D721Med (cell line): ENCODE results near the gene MLH1.
"Not testable (repeated sequence)": the region's sequence is repeated elsewhere in the genome, so short reads cannot be mapped to it uniquely, and the experiment has no call there.

Experiments
- DNase-seq: peaks from one replicate; pipeline ENCODE4 v3.0.0; 2011; ENCODE audit warnings: low spot score; ENCODE audit not compliant: insufficient read length
- FAIRE-seq: peaks from 2 replicates; lab custom pipeline; 2011; peaks lifted over from hg19 to GRCh38; lab: Jason Lieb, UNC
- CTCF ChIP-seq: IDR thresholded peaks from 2 replicates; pipeline ENCODE4 v1.5.1; 2012; ENCODE audit warnings: mild to moderate bottlenecking, control low read depth; ENCODE audit not compliant: insufficient read depth; ENCODE audit errors: missing control alignments

Gene MLH1

GRCh38 chr3:37037352-37037751, 44.0 kb downstream of the MLH1 start:
- no peak for TF ChIP-seq CTCF
- FAIRE-seq (no peak), DNase-seq (no peak)

DNA sequence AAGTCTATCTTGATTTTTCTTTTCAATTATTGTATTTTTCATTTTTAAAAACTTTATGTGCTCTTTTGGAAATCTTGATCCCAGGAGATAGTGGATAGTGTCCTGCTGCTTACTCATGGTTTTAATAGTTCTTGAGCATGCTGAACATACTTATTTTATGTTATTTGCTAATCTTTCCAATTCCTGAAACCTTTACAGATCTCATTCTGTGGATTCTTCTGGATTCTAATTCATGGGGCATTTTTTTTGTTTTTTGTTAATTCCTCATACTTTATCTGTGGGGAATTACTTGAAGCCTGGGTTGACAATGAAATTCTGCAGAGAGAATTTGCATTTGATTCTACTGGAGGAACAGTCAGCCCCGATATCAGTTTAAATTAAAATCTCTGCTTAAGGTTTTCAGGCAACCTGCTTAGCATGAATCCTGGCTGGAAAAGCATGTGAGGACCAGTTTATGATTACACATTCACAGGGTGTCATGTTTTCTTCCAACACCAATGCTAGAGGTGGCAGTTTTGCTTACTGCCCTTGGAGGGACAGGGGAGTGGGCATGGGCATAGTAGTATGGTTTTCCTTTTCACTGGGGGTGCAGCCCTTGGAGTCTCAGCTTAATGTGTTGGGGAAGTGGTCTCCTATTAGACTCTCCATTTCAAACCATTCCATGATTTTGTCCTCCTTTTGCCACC, 46.0 kb downstream of the MLH1 start:
- no peak for TF ChIP-seq CTCF
- DNase-seq (no peak), FAIRE-seq (no peak)

DNA sequence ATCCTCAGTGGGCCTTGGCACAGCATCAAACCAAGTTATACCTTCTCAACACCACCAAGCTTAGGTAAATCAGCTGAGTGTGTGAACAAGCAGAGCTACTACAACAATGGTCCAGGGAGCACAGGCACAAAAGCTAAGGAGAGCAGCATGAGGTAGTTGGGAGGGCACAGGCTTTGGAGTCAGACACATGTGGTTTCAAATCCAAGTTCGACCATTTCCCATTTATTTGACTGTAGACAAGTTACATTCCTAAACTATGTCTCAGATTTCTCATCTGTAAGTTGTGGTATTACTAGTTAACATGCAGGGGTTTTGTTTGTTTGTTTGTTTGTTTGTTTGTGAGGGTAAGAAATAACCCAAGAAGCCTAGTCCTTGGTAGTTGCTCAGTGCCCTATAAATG, 46.9 kb downstream of the MLH1 start:
- no peak for TF ChIP-seq CTCF
- DNase-seq (no peak), FAIRE-seq (no peak)

GRCh38 chr3:37041546-37042195, 48.4 kb downstream of the MLH1 start:
- TF ChIP-seq CTCF = no peak
- FAIRE-seq = no peak
- no peak for DNase-seq

- DNase-seq, FAIRE-seq: not testable (repeated sequence)
Observed at GRCh38 chr3:37042712-37043111, 49.4 kb downstream of the MLH1 start.

- FAIRE-seq (no peak), DNase-seq (no peak)
- no peak for TF ChIP-seq CTCF
Observed at GRCh38 chr3:37050282-37050681, 57.0 kb downstream of the MLH1 start.

- FAIRE-seq = no peak
- TF ChIP-seq CTCF = no peak
- DNase-seq = no peak
Observed at GRCh38 chr3:37052860-37053259, 59.5 kb downstream of the MLH1 start.
